Cardiac septum (tissue), 1 donor: ENCODE data around the gene SASH3. TPM values are rescaled to one million over a fixed set of nuclear protein-coding genes. Genes with fewer than 3 reads are reported as not detected.

Source experiments
- DNase-seq: peaks from one replicate; pipeline ENCODE4 v3.0.0-alpha.2; 2020; ENCODE audit warnings: low spot score
- intact Hi-C: fragments of 100-400 bp; cut with DNase I; formaldehyde crosslinking; loops from one replicate; pipeline ENCODE4 v1.14.0; 2022
- total RNA-seq: library from RNA; stranded (reverse); fragmentation: NEBNext Ultra II Directional; extraction: Animal tissue kit (Norgen Biotek cat#: 25700); gene quantifications from one replicate; pipeline ENCODE4 v1.2.1, GENCODE V29; 2021
- donor health status: DM: no; HTN: no; CAD: no.

The SASH3 gene
- total RNA-seq, 1 donor from 2014 or later, result 3.8 TPM

DNA sequence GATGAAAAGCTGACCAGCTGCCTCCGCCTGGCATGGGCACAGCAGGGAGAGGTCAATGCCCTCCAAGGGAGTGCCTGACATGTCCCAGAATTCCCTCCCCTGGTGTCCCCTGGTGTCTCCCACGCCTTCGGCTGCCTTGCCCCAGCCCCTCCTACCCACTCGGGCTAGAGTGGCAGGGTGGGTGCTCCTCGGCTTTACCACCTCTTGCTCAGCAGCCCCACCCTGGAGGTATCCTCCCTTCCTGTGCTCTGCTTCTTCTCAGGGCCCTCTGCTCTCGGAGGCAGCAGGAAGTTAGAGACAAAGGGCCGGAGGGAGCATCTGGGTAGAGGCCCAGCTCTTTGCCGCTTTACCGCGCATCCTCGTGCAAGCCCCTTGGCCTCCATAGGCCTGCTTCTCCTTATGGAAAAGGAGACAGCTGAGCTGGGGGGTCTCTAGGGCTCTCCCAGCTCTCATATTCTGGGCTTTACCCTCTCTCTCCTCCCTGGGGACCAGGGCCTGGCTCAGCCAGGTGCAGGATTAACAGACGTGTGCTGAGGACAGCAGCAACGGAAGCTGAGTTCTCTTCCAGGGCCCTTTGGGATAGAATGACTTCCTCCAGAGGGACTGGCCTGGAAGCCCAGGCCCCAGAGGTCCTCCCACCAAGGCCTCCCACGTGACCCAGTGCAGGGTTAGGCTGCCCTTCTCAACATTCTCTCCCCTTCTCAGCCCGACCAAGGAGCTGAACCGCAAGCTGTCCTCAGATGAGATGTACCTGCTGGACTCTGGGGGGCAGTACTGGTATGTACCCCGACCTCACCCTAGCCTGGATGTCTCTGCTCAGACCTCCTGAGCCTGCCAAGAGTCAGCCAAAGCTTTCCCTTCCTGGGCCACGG is 23.7 kb upstream of the SASH3 start:
- no peak for DNase-seq
- intact Hi-C loops, result no loop called here

- intact Hi-C loops, result no loop called here
- peak; percentile 80 for DNase-seq
These were observed 20.1 kb upstream of the SASH3 start for GRCh38 chrX:129759576-129760061.

- intact Hi-C loops, result no loop called here
- no peak for DNase-seq
These were observed 19.6 kb upstream of the SASH3 start for GRCh38 chrX:129760155-129760554.

GRCh38 chrX:129760981-129761380 is 18.8 kb upstream of the SASH3 start:
- no peak for DNase-seq
- intact Hi-C loops, result no loop called here

DNA sequence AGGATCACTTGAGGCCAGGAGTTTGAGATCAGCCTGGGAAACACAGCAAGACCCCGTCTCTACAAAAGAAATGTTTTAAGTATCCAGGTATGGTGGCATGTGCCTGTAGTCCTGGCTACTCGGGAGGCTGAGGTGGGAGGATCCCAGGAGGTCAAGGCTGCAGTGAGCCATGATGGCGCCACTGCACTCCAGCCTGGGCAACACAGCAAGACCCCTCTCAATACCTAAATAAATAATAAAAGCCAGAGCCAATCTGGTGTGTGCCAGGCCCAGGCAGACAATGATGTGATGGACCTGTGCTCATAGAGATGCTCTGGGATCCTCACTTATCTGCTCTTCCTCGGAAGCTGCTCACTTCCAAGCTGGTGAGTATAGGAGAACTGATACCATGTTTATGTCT is 18.2 kb upstream of the SASH3 start:
- no peak for DNase-seq
- intact Hi-C loops, result no loop called here

GRCh38 chrX:129762448-129762847 is 17.3 kb upstream of the SASH3 start:
- intact Hi-C loops, result no loop called here

GRCh38 chrX:129763666-129764065 is 16.1 kb upstream of the SASH3 start:
- intact Hi-C loops, result no loop called here
- no peak for DNase-seq

More at GRCh38 chrX:129762448-129762847, 17.3 kb upstream of the SASH3 start:
- no peak for DNase-seq

DNA sequence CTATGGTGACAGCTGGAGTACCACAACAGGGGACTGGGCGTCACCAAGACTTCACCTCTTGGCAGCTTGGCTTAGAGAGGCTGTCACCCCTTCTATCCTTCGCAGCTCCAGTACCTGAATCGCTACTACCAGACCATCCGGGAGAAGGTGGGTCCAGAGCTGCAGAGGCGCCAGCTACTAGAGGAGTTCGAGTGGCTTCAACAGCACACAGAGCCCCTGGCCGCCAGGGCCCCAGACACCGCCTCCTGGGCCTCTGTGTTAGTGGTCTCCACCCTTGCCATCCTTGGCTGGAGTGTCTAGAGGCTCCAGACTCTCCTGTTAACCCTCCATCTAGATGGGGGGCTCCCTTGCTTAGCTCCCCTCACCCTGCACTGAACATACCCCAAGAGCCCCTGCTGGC is 11.6 kb upstream of the SASH3 start:
- no peak for DNase-seq
- intact Hi-C loops, result no loop called here

DNA sequence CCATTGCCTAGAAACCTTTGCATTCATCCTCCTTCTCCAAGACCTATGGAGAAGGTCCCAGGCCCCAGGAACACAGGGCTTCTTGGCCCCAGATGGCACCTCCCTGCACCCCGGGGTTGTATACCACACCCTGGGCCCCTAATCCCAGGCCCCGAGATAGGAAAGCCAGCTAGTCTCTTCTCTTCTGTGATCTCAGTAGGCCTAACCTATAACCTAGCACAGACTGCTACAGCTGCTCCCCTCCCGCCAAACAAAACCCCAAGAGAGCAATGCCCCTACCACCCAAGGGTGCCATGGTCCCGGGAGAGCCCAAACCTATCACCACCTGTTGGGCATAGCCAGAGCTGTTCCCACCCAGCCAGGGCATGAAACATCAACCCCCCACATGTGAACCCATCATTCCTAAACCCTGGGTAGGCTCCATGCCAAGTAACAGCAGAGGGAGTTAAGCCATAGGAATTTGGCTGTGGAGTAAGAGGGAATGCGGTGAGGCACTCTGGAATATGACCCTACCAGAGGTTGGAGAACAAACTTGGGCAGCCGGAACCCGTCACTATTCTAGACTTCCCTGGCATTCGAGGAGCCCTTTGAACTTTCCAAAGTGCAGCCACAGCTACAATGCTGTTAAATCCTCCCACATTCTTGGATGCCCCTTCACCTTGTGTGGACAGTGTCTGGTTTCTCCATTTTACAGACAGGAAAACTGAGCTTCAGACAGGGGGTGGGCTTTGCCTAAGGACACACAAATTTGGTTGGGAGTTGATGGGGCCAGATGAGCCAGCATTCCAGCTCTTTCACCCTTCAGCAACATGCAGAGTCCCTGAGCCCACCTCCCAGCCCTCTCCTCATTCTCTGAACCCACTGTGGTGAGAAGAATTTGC is 10.9 kb upstream of the SASH3 start:
- DNase-seq, result no peak
- intact Hi-C loops, result no loop called here

DNA sequence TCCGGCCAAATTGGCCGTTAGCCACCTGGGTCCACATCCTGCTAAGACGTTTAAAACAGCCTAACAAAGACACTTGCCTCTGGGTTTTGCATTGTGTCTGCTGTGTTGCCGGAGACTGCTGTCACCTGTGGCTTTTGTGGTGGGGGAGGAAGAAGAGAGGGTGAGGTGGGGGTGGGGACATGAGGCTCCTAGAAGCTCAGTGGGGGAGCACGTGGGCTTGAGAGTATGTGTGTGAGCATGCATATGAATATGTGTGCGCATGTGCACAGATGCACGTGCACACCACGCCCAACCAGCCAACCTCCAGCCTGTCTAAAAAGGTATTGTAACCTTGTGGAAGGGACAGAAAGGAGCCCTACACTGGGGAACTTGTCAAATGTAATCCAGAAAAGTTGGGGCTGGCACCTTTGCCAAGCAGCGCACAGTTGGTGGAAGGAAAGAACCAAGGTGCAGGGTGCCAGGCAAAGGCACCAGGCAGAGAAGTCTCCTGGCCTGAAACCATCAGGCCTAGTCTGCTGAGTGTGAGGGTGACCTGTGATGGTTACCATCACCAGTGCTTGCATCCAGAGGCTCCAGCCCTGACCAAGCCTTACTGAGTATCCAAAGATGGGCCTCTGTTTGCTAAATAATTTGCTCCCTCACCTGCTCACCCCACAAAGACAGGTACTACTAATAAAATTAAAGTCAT is 10.1 kb upstream of the SASH3 start:
- intact Hi-C loops, result no loop called here
- DNase-seq, result no peak

DNA sequence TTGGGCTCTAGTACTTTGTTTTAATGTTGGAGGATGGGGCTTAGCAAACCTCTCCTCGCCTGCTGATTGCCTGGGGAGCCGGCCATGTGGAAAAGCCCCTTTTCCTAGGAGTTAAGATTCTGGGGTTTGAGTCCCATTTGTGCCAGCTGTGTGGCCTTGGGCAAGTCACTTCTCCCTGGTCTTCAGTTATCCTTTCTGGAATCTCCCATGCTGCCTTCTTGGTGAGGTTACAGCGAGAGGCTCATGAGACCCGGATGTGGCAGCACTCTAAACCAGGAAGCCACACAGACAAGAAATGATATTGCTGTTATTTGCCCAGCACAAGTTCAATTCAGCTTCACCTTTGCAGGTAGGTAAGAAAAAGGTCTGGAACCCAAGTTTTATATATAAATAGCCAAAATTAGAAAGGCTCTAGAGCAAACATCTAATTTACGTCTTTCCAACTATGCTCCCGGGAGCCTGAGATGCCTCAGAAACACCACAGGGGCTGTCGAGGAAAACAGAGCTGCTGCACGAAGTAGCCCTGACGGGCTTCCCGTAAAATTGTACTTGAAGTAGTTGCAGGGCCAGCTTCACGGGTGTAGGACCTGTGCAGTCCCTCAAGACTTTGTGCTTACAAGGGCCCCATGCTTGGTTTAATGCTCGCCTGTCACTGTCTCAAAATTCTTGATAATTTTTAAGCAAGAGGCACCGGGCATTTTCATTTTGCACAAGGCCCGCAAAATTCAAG is 8.3 kb upstream of the SASH3 start:
- intact Hi-C loops, result no loop called here
- DNase-seq, result no peak

DNA sequence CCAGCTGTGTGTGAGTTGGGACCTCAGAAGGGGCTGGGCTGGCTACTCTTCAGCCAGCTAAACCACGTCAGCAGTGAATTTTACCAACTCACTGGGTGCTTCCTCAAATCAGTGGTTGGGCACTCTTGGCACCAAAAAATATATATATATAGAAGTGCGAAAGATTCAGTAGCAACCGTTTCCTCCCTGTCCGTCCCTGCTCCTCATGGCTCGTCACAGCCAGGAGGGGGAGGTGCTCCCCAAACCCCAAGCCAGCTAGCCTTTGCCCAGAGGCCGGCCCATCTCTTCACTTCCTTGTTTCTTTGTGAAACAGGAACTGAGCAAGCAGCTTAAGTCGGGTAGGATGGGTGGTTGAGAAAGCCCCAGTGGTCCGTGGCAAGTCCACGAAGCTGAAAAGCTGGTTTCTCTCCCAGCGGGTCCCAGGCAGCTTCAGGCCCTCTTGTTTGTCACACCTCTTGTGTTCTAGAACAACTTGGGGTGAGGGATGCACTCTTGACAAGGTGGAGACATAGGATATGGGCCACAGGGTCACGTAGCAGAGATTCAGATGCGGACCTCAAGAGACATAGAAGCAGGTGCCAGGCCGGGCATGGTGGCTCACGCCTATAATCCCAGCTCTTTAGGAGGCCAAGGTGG is 6.8 kb upstream of the SASH3 start:
- intact Hi-C loops, result no loop called here
- DNase-seq, result peak; percentile 91

GRCh38 chrX:129773649-129774458 is 5.9 kb upstream of the SASH3 start:
- no peak for DNase-seq
- intact Hi-C loops, result no loop called here

DNA sequence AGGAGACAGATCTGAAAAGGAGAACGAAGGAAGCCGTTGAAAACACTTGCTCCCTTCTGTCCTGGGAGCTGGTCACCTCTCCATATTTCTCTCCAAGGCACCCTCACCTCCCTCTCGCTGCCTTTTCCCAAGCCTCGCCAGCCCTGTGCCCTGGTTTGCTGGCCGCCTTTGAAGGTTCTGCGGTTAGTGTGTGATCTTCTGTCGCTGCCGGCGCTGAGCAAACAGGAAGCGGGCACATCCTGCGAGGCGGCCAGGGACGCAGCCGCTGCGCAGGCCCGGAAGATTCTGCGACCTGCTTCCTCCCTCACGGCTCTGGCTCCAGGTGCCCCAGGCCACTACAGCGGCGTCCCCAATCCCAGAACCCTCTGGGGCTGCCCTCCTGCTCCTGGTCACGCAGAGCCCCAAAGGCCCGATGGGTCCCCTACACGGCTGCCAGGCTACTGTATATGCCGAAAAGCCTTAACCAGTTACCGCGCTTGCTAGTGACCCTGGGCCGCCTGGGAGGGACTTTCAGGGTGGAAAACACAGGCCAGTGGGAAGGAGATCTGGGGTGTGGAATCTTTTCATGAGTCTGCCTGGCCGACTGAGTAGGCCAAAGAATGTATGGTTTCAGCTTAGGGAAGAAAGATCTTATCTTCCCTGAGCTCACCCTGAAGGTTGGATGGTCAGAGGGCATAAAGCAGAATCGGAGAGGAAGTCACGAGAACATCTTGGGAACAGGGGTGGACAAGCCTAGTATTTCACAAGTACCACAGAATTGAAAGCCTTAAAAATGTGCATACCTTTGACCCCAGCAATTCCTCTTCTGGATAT is 2.3 kb upstream of the SASH3 start:
- peak; percentile 90 for DNase-seq
- intact Hi-C loops, result no loop called here

DNA sequence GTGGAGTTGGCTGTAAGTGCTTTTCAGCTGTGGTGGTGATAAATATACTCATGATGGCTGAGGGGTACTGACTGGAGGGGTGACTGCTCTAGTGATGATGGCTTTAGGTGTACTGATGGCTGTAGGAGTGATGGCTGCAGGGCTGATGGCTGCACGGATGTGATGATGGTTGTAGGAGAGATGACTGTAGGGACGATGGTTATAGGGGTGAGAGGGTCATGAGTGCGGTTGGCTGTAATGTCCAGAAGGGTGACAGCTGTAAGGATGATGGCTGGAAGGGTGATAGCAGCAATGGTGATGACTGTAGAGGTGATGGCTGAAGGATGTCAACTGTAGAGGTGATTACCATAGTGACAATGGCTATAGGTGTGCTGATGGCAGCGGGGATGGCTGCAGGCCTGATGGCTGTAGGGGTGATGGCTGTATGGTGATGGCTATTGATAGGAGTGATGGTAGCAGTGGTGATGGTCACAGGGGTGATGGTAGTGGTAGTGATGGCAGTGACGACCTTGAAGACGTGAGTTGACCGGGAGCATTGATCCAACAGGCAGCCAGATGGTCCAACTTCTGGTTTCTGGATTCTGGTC is 570 bp upstream of the SASH3 start:
- intact Hi-C loops, result no loop called here
- DNase-seq, result no peak

- intact Hi-C loops, result no loop called here
- DNase-seq, result peak; percentile 69
These were observed 824 bp downstream of the SASH3 start for GRCh38 chrX:129780441-129781105.
